Peyer's patch (tissue), 4 donors: ENCODE results near the gene SLC22A31. TPM values are rescaled to one million over a fixed set of nuclear protein-coding genes. Genes with fewer than 3 reads are reported as not detected.
"Not testable (repeated sequence)": the region's sequence is repeated elsewhere in the genome, so short reads cannot be mapped to it uniquely, and the experiment has no call there.

Experiments
- DNase-seq, 3 donors: peaks; one replicate each; pipeline ENCODE4 v3.0.0-alpha.2; 2017 to 2019
- H3K27ac ChIP-seq, 4 donors: fragments of 200-600 bp; sonication (generic); one replicate each; pipeline ENCODE4 v1.5.1; 2016 to 2019
- H3K27me3 ChIP-seq, 2 donors: fragments of 200-600 bp; sonication (generic); one replicate each; pipeline ENCODE4 v1.5.1; 2019
- H3K36me3 ChIP-seq, 3 donors: fragments of 200-600 bp; sonication (generic); one replicate each; pipeline ENCODE4 v1.5.1; 2016 to 2019
- H3K4me1 ChIP-seq, 4 donors: fragments of 200-600 bp; sonication (generic); one replicate each; pipeline ENCODE4 v1.5.1; 2016 to 2019
- H3K4me3 ChIP-seq, 4 donors: fragments of 200-600 bp; sonication (generic); 1 replicate in 3 of 4; 2 replicates in 1 of 4; pipeline ENCODE4 v1.5.1; 2016 to 2019; ENCODE audit warnings: mild to moderate bottlenecking in 1 of 4
- H3K9me3 ChIP-seq, 4 donors: fragments of 200-600 bp; sonication (generic); one replicate each; pipeline ENCODE4 v1.5.1; 2016 to 2019; ENCODE audit warnings: mild to moderate bottlenecking in 1 of 4
- CTCF ChIP-seq, 6 experiments: fragments of 450-650 bp in 4 of 6; fragments of 200-600 bp in 2 of 6; sonication (generic) in 1 of 6; IDR thresholded peaks; one replicate each; pipeline ENCODE4 v1.5.1; 2017 to 2019; ENCODE audit warnings: antibody characterized with exemption in 6 of 6, mild to moderate bottlenecking in 3 of 6, moderate library complexity in 1 of 6
- POLR2A ChIP-seq, 2 donors: fragments of 450-650 bp; IDR thresholded peaks; one replicate each; pipeline ENCODE4 v1.5.1; 2017; ENCODE audit warnings: antibody characterized with exemption in 2 of 2, mild to moderate bottlenecking in 2 of 2, moderate library complexity in 2 of 2
- total RNA-seq, 4 donors: library from RNA; depleted of rRNA; stranded (reverse); fragments of >200 nt; gene quantifications; one replicate each; pipeline ENCODE4 v1.1.0, GENCODE V29; 2016

The SLC22A31 gene
- total RNA-seq, 4 donors from 2014 or later, result 0.53 to 0.67 TPM; not detected in 2

GRCh38 chr16:89170346-89171215 lies 29.8 kb downstream of the SLC22A31 start:
- Histone ChIP-seq H3K27me3 (no peaks in the 10 kb centered on the region), H3K27ac (peak overlapping the region in 1 of 4 donors; percentile 12), H3K4me1 (peaks cover 5 to 31% (median 21%) of the 10 kb centered on the region in 4 donors), H3K36me3 (no peaks in the 10 kb centered on the region), H3K9me3 (no peaks in the 10 kb centered on the region), H3K4me3 (peak overlapping the region; percentile 13 to 43 (median 34))
- TF ChIP-seq CTCF (IDR thresholded peaks at IDR 0.05) (no peak), POLR2A (IDR thresholded peaks at IDR 0.05) (no peak)
- DNase-seq, result peak; percentile 40 to 77 (median 77)

- no peaks in the 10 kb centered on the region for H3K36me3 ChIP-seq
- H3K27me3 ChIP-seq, result no peaks in the 10 kb centered on the region
- peaks cover 5 to 31% (median 21%) of the 10 kb centered on the region in 4 donors for H3K4me1 ChIP-seq
- no peaks in the 10 kb centered on the region for H3K9me3 ChIP-seq
- DNase-seq, result no peak
- TF ChIP-seq CTCF (IDR thresholded peaks at IDR 0.05) (no peak), POLR2A (IDR thresholded peaks at IDR 0.05) (no peak)
- no peak overlapping the region for H3K4me3 ChIP-seq
- no peak overlapping the region for H3K27ac ChIP-seq
Measured at GRCh38 chr16:89169778-89170177, 30.6 kb downstream of the SLC22A31 start.

GRCh38 chr16:89168381-89169189 lies 31.8 kb downstream of the SLC22A31 start:
- Histone ChIP-seq H3K36me3 (no peaks in the 10 kb centered on the region), H3K27ac (no peak overlapping the region), H3K4me3 (no peak overlapping the region), H3K27me3 (no peaks in the 10 kb centered on the region), H3K9me3 (no peaks in the 10 kb centered on the region), H3K4me1 (peaks cover 5 to 31% (median 21%) of the 10 kb centered on the region in 4 donors)
- no peak for DNase-seq
- TF ChIP-seq POLR2A (IDR thresholded peaks at IDR 0.05) (no peak), CTCF (IDR thresholded peaks at IDR 0.05) (peak in 2 of 6 experiments; percentile 21 to 29)

- peak; percentile 90 to 93 (median 90) for DNase-seq
- Histone ChIP-seq H3K27ac (no peak overlapping the region), H3K4me1 (peaks cover 5 to 31% (median 21%) of the 10 kb centered on the region in 4 donors), H3K9me3 (no peaks in the 10 kb centered on the region), H3K27me3 (no peaks in the 10 kb centered on the region), H3K4me3 (peak overlapping the region in 1 of 4 donors; percentile 4), H3K36me3 (no peaks in the 10 kb centered on the region)
- TF ChIP-seq CTCF (IDR thresholded peaks at IDR 0.05) (peak; percentile 90 to 96 (median 94)), POLR2A (IDR thresholded peaks at IDR 0.05) (no peak)
Measured at GRCh38 chr16:89167425-89167941, 32.9 kb downstream of the SLC22A31 start.

- Histone ChIP-seq H3K36me3 (no peaks in the 10 kb centered on the region), H3K4me1 (peaks cover 5 to 30% (median 21%) of the 10 kb centered on the region in 4 donors), H3K27me3 (no peaks in the 10 kb centered on the region), H3K9me3 (no peaks in the 10 kb centered on the region), H3K27ac (no peak overlapping the region), H3K4me3 (peak overlapping the region in 1 of 4 donors; percentile 4)
- TF ChIP-seq CTCF (IDR thresholded peaks at IDR 0.05) (no peak), POLR2A (IDR thresholded peaks at IDR 0.05) (no peak)
- no peak for DNase-seq
Measured at GRCh38 chr16:89166696-89167424, 33.5 kb downstream of the SLC22A31 start.

- not testable (repeated sequence) for DNase-seq, H3K27ac ChIP-seq, H3K27me3 ChIP-seq
Measured at GRCh38 chr16:89165681-89165979, 34.7 kb downstream of the SLC22A31 start.

More at GRCh38 chr16:89165681-89165979, 34.7 kb downstream of the SLC22A31 start:
- peaks cover 5 to 18% (median 16%) of the 10 kb centered on the region in 4 donors for H3K4me1 ChIP-seq
- H3K4me3 ChIP-seq, H3K9me3 ChIP-seq, H3K36me3 ChIP-seq: not testable (repeated sequence)
